Endothelial cell of umbilical vein (primary cell): ENCODE measurements around the gene HMGXB3. TPM values are rescaled to one million over a fixed set of nuclear protein-coding genes. Genes with fewer than 3 reads are reported as not detected.

Experiments used
- BruUV-seq: library from RNA; stranded (reverse); fragments of 400-500 nt; replicated peaks from 2 replicates; lab custom pipeline; 2021; lab: Mats Ljungman, UMichigan
- CTCF ChIA-PET: fragments of 300-600, 350-600 bp; sonication (Branson Sonifier 250); formaldehyde crosslinking; loops from one replicate; lab custom pipeline; 2021; ENCODE audit warnings: antibody characterized with exemption, inconsistent platforms; lab: Charles Lee
- POLR2A ChIA-PET: fragments of 300-600, 350-600 bp; sonication (Branson Sonifier 250); formaldehyde crosslinking; loops from one replicate; lab custom pipeline; 2021; ENCODE audit warnings: antibody characterized with exemption, inconsistent platforms; lab: Charles Lee
- DNase-seq: peaks from one replicate; pipeline ENCODE4 v3.0.0-alpha.2; 2011; ENCODE audit warnings: low read depth, low spot score
- FAIRE-seq: peaks from 2 replicates; lab custom pipeline; 2011; peaks lifted over from hg19 to GRCh38; lab: Jason Lieb, UNC
- H2AFZ ChIP-seq: 2 replicates; pipeline ENCODE4 v1.6.0; 2012; ENCODE audit warnings: low read depth, low read length, control low read depth, inconsistent platforms
- H3K27ac ChIP-seq: 2 replicates; pipeline ENCODE4 v1.5.1; 2011; ENCODE audit warnings: low read depth, mild to moderate bottlenecking, control low read depth, low read length, moderate library complexity; ENCODE audit not compliant: insufficient read depth
- H3K27me3 ChIP-seq, 2 experiments: 2 replicates each; pipeline versions ENCODE4 v1.6.0 to v1.6.1; 2011; ENCODE audit warnings: low read length in 2 of 2, mixed read lengths in 1 of 2; ENCODE audit not compliant: control insufficient read depth in 2 of 2, insufficient read depth in 2 of 2
- H3K36me3 ChIP-seq, 2 experiments: 2 replicates in 1 of 2; 3 replicates in 1 of 2; pipeline ENCODE4 v1.5.1; 2011; ENCODE audit warnings: low read length in 2 of 2, mild to moderate bottlenecking in 1 of 2, moderate library complexity in 1 of 2; ENCODE audit not compliant: control insufficient read depth in 2 of 2, insufficient read depth in 2 of 2; ENCODE audit errors: extremely low read depth in 1 of 2
- H3K4me1 ChIP-seq: 3 replicates; pipeline ENCODE4 v1.5.1; 2011; ENCODE audit warnings: mild to moderate bottlenecking, low read length; ENCODE audit not compliant: control insufficient read depth, insufficient read depth; ENCODE audit errors: extremely low read depth
- H3K4me2 ChIP-seq: 2 replicates; pipeline ENCODE4 v1.6.1; 2011; ENCODE audit warnings: low read length, control low read depth, mixed read lengths; ENCODE audit not compliant: insufficient read depth
- H3K4me3 ChIP-seq, 3 experiments: fragments of 200-600 bp in 1 of 3; sonication (generic), shearing (Covaris generic) in 1 of 3; replicated peaks in 1 of 3; 2 replicates each; pipeline ENCODE4 v1.5.1; 2011 to 2016; ENCODE audit warnings: control low read depth in 3 of 3, low read length in 3 of 3, mild to moderate bottlenecking in 2 of 3, inconsistent platforms in 1 of 3, low read depth in 1 of 3, moderate library complexity in 1 of 3; ENCODE audit not compliant: insufficient read depth in 1 of 3
- H3K79me2 ChIP-seq: 2 replicates; pipeline ENCODE4 v1.6.0; 2012; ENCODE audit warnings: low read length, inconsistent platforms; ENCODE audit not compliant: control insufficient read depth, insufficient read depth
- H3K9ac ChIP-seq: replicated peaks from 2 replicates; pipeline ENCODE3; 2011; ENCODE audit warnings: low read length, control low read depth; ENCODE audit not compliant: insufficient read depth; ENCODE audit errors: extremely low read depth
- H3K9me1 ChIP-seq: replicated peaks from 3 replicates; pipeline ENCODE4 v1.6.0; 2011; ENCODE audit warnings: mild to moderate bottlenecking, low read length; ENCODE audit not compliant: control insufficient read depth, insufficient read depth; ENCODE audit errors: extremely low read depth
- H3K9me3 ChIP-seq: replicated peaks from 2 replicates; pipeline ENCODE4 v1.5.1; 2012; ENCODE audit warnings: low read length, inconsistent platforms; ENCODE audit not compliant: control insufficient read depth, insufficient read depth
- H4K20me1 ChIP-seq: replicated peaks from 2 replicates; pipeline ENCODE3; 2011; ENCODE audit warnings: mild to moderate bottlenecking, low read length; ENCODE audit not compliant: control insufficient read depth, insufficient read depth; ENCODE audit errors: extremely low read depth
- EZH2 ChIP-seq: IDR thresholded peaks from 2 replicates; pipeline ENCODE4 v1.6.1; 2012; ENCODE audit warnings: borderline replicate concordance, low read depth, mild to moderate bottlenecking, moderate library complexity, low read length, inconsistent platforms; ENCODE audit not compliant: severe bottlenecking
- FOS ChIP-seq: IDR thresholded peaks from 2 replicates; pipeline ENCODE4 v1.6.1; 2011; ENCODE audit warnings: mild to moderate bottlenecking, low read length, moderate library complexity, borderline replicate concordance; ENCODE audit not compliant: insufficient read depth
- GATA2 ChIP-seq: IDR thresholded peaks from 2 replicates; pipeline ENCODE4 v1.7.0; 2011; ENCODE audit warnings: low read depth, mild to moderate bottlenecking, moderate library complexity, mixed read lengths, low read length; ENCODE audit not compliant: insufficient read length, insufficient read depth
- JUN ChIP-seq: IDR thresholded peaks from 2 replicates; pipeline ENCODE4 v1.6.1; 2011; ENCODE audit warnings: borderline replicate concordance, low read depth; ENCODE audit not compliant: insufficient read length, insufficient read depth
- MYC ChIP-seq: IDR thresholded peaks from one replicate; pipeline ENCODE4 v1.6.1; 2011; ENCODE audit warnings: mild to moderate bottlenecking, low read depth, low read length
- POLR2A ChIP-seq: IDR thresholded peaks from 2 replicates; pipeline ENCODE4 v1.6.1; 2012; ENCODE audit warnings: low read depth, mild to moderate bottlenecking, control low read depth, low read length
- POLR2AphosphoS5 ChIP-seq: IDR thresholded peaks from 2 replicates; pipeline ENCODE4 v1.6.1; 2012; ENCODE audit warnings: low read depth, mild to moderate bottlenecking, control low read depth, low read length, moderate library complexity; ENCODE audit not compliant: insufficient read depth
- dilution Hi-C: fragments of 300-500 bp; cut with MboI; formaldehyde crosslinking; loops from one replicate; pipeline ENCODE4 v1.15.0; 2019; ENCODE audit warnings: low sequenced_read_pairs; ENCODE audit not compliant: extremely low pct_ligation_motif_present
- intact Hi-C: fragments of 100-400 bp; cut with micrococcal nuclease; formaldehyde crosslinking; loops from one replicate; pipeline ENCODE4 v1.10.0; 2022
- polyA plus RNA-seq, 4 experiments: library from polyadenylated mRNA; depleted of rRNA in 3 of 4; stranded (reverse) in 3 of 4; unstranded in 1 of 4; fragments of >200 nt; gene quantifications; 2 replicates each; pipeline versions ENCODE4 v1.2.1 to v1.2.3, GENCODE V29; 2011 to 2012; ENCODE audit warnings: missing spikeins in 1 of 4
- total RNA-seq: library from RNA; stranded (reverse); gene quantifications from 2 replicates; pipeline ENCODE4 v1.2.3, GENCODE V29; 2021
- TF ChIP-seq, protein P1 (sequence below): IDR thresholded peaks from 2 replicates; pipeline ENCODE4 v1.6.1; 2011; ENCODE audit not compliant: insufficient read depth, insufficient read length
- TF ChIP-seq, protein P2 (sequence below), 2 donors: IDR thresholded peaks; 1 replicate in 1 of 2; 2 replicates in 1 of 2; pipeline ENCODE4 v1.5.1; 2011; ENCODE audit warnings: low read length in 2 of 2, mild to moderate bottlenecking in 2 of 2, moderate library complexity in 2 of 2, control low read depth in 1 of 2, inconsistent platforms in 1 of 2, low read depth in 1 of 2; ENCODE audit not compliant: insufficient read depth in 1 of 2; ENCODE audit errors: extremely low read depth in 1 of 2

The HMGXB3 gene
- total and polyA plus RNA-seq, 2 donors (not counting 3 experiments of a cell fraction or from before 2014, with no cell fraction given): 34.8 to 52.6 TPM

DNA sequence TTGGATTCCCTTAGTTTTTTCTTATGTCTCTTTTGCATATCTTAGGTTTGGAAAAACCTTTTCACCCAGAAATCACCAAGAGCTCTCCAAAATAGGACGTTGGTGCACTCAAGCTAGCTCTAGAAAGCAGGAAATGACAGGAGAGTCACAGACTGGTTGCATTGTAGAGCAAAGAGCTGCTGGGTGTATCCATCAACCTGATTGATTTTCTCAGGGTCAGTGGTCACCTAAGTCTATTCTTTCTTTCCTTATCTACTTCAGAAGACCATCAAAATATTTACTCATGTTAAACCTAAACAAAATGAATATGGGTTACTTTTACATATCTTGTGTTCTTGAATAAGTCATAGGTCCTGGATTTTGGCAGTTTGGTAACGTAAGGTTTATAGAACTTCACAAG lies 25.1 kb upstream of the HMGXB3 start:
- no peak for TF ChIP-seq EZH2
- TF ChIP-seq, protein P1, sequence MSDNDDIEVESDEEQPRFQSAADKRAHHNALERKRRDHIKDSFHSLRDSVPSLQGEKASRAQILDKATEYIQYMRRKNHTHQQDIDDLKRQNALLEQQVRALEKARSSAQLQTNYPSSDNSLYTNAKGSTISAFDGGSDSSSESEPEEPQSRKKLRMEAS: no peak
- TF ChIP-seq, protein P2, sequence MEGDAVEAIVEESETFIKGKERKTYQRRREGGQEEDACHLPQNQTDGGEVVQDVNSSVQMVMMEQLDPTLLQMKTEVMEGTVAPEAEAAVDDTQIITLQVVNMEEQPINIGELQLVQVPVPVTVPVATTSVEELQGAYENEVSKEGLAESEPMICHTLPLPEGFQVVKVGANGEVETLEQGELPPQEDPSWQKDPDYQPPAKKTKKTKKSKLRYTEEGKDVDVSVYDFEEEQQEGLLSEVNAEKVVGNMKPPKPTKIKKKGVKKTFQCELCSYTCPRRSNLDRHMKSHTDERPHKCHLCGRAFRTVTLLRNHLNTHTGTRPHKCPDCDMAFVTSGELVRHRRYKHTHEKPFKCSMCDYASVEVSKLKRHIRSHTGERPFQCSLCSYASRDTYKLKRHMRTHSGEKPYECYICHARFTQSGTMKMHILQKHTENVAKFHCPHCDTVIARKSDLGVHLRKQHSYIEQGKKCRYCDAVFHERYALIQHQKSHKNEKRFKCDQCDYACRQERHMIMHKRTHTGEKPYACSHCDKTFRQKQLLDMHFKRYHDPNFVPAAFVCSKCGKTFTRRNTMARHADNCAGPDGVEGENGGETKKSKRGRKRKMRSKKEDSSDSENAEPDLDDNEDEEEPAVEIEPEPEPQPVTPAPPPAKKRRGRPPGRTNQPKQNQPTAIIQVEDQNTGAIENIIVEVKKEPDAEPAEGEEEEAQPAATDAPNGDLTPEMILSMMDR (IDR thresholded peaks at IDR 0.05; ENCODE audit: extremely low read depth in 1 of 2, insufficient read depth in 1 of 2, low read depth in 1 of 2, low read length in 2 of 2): no peak
- no peak for TF ChIP-seq POLR2A
- TF ChIP-seq GATA2: no peak
- no peak for TF ChIP-seq MYC
- no peak for TF ChIP-seq POLR2AphosphoS5
- no peak for TF ChIP-seq FOS
- TF ChIP-seq JUN: no peak
- Histone ChIP-seq H3K79me2 (no peaks in the 10 kb centered on the region), H3K4me3 (no peak overlapping the region), H3K9me1 (no peaks in the 10 kb centered on the region), H3K9ac (no peak overlapping the region), H3K27ac (no peak overlapping the region), H4K20me1 (no peaks in the 10 kb centered on the region), H3K9me3 (no peaks in the 10 kb centered on the region), H2AFZ (no peak overlapping the region), H3K4me2 (no peak overlapping the region), H3K4me1 (no peaks in the 10 kb centered on the region), H3K36me3 (peaks cover 2% of the 10 kb centered on the region in 2 experiments), H3K27me3 (no peaks in the 10 kb centered on the region)
- no peak for DNase-seq
- CTCF ChIA-PET: interaction anchor here (1.0 to 2.7 kb wide), 7 partner anchors 8 to 147 kb away, joined by 3 to 15 read pairs (median 3); no protein-coding TSS in a partner anchor
- FAIRE-seq: no peak
- dilution Hi-C loops: no loop called here
- no TSS peak for BruUV-seq
- intact Hi-C loops: no loop called here
- POLR2A ChIA-PET: no interaction called here
